ENCODE data around the gene SMCO2. TPM values are rescaled to one million over a fixed set of nuclear protein-coding genes. Genes with fewer than 3 reads are reported as not detected.

The SMCO2 gene
- total RNA-seq = not detected
- not detected for polyA plus RNA-seq
- long read RNA-seq, donor 1 = 0 reads
- long read RNA-seq, donor 2 = 0 reads
- long read RNA-seq, donor 3 = 0 reads

GRCh38 chr12:27446436-27446835 is at the start of gene SMCO2:
Gene SMCO2 (plus strand): TSS chr12:27446736. CDS start chr12:27470632, 23,896 bp downstream.
- Histone ChIP-seq H3K9me3 (no peaks in the 10 kb centered on the region), H3K4me3 (no peak within 1 kb of the TSS), H3K4me1 (ENCODE audit: insufficient read depth) (no peaks in the 10 kb centered on the region), H3K36me3 (no peaks in the 10 kb centered on the region), H3K27me3 (no peaks in the 10 kb centered on the region), H3K27ac (no peak within 1 kb of the TSS)
- TF ChIP-seq CTCF (IDR thresholded peaks at IDR 0.05) = no peak
- TF ChIP-seq EP300 (IDR thresholded peaks at IDR 0.05) = no peak
- TF ChIP-seq POLR2A (IDR thresholded peaks at IDR 0.05) = no peak
- 90 to 95% (median 94%) methylated on average over 3 of the region's 3 CpGs for WGBS, 3 donors
- DNase-seq = no peak
- intact Hi-C loops (cut with DNase I) = no loop called here

GRCh38 chr12:27398466-27398865 is 48.1 kb upstream of the SMCO2 start:
- Histone ChIP-seq H3K36me3 (no peaks in the 10 kb centered on the region), H3K4me3 (no peak overlapping the region), H3K4me1 (ENCODE audit: insufficient read depth) (no peaks in the 10 kb centered on the region), H3K27me3 (peaks cover 3% of the 10 kb centered on the region), H3K27ac (no peak overlapping the region), H3K9me3 (no peaks in the 10 kb centered on the region)
- TF ChIP-seq EP300 (IDR thresholded peaks at IDR 0.05) (no peak), POLR2A (IDR thresholded peaks at IDR 0.05) (no peak), CTCF (IDR thresholded peaks at IDR 0.05) (no peak)
- intact Hi-C loops (cut with DNase I) = no loop called here
- 90 to 91% (median 91%) methylated on average over 2 of the region's 2 CpGs for WGBS, 3 donors
- no peak for DNase-seq

DNA sequence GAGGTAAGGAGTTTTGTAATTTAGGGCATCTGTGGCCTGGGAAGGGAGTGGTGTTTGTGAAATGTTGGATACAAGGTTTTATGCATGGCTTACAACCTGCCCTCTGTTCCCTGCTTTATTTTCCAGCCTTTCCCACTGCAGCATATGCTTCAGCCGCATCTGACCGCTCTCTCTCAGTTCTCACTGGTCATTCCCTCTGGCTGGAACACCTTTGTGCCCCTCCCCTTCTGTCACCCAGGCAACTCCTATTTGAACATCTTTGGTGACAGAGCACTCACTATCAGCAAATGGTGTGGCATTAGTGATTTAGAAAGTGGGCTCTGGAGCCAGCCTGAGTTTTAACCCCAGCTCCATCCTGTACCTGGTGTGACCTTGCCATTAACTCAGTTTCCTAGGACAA is 47.5 kb upstream of the SMCO2 start:
- TF ChIP-seq POLR2A (IDR thresholded peaks at IDR 0.05) = no peak
- no peak for TF ChIP-seq CTCF (IDR thresholded peaks at IDR 0.05)
- no peak for TF ChIP-seq EP300 (IDR thresholded peaks at IDR 0.05)
- H3K27ac ChIP-seq = no peak overlapping the region
- intact Hi-C loops (cut with DNase I) = no loop called here

DNA sequence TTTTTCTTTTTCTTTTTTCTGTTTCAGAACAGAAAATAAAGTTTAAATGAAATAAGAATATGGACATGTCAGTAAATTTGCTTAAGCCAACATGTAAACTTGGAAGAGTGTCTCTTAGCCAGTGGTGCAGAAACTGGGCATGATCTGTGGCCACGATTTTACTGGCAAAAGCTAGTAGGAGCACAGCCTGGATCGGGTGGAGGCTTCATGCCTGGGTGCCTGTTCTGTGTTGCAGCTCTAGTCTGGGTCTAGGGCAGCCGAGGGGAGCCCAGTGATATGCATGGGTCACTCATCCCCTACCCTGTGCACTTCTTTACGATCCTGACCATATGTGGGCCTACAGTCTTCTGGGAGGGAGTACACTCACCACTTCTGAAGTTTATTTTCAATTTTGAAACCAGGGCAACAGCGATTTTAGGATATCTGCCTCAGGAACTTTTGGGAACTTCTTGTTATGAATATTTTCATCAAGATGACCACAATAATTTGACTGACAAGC is 45.6 kb upstream of the SMCO2 start:
- no peak for TF ChIP-seq EP300 (IDR thresholded peaks at IDR 0.05)
- TF ChIP-seq CTCF (IDR thresholded peaks at IDR 0.05) = no peak
- TF ChIP-seq POLR2A (IDR thresholded peaks at IDR 0.05) = no peak
- intact Hi-C loops (cut with DNase I) = no loop called here
- H3K9me3 ChIP-seq = peaks cover 0 to 3% of the 10 kb centered on the region in 2 donors
- peaks cover 3% of the 10 kb centered on the region for H3K27me3 ChIP-seq
- no peak overlapping the region for H3K4me3 ChIP-seq
- no peaks in the 10 kb centered on the region for H3K4me1 ChIP-seq (ENCODE audit: insufficient read depth)
- no peak overlapping the region for H3K27ac ChIP-seq
- DNase-seq = no peak
- WGBS, 3 donors = 86 to 89% (median 88%) methylated on average over 5 of the region's 5 CpGs
- H3K36me3 ChIP-seq = no peaks in the 10 kb centered on the region

More for the DNA sequence above, 47.5 kb upstream of the SMCO2 start:
- 92 to 100% (median 98%) methylated on average over 2 of the region's 2 CpGs for WGBS, 3 donors
- DNase-seq = no peak
- no peaks in the 10 kb centered on the region for H3K36me3 ChIP-seq
- H3K9me3 ChIP-seq = no peaks in the 10 kb centered on the region
- H3K4me1 ChIP-seq (ENCODE audit: insufficient read depth) = no peaks in the 10 kb centered on the region
- no peak overlapping the region for H3K4me3 ChIP-seq
- peaks cover 3% of the 10 kb centered on the region for H3K27me3 ChIP-seq
